GM19099 (cell line): ENCODE results near the gene RPL39L.

Source experiments
- POLR2A ChIP-seq: IDR thresholded peaks from 3 replicates; pipeline ENCODE4 v1.6.1; 2011; ENCODE audit warnings: low read depth; ENCODE audit not compliant: insufficient read length; ENCODE audit errors: extremely low read depth

The RPL39L gene

DNA sequence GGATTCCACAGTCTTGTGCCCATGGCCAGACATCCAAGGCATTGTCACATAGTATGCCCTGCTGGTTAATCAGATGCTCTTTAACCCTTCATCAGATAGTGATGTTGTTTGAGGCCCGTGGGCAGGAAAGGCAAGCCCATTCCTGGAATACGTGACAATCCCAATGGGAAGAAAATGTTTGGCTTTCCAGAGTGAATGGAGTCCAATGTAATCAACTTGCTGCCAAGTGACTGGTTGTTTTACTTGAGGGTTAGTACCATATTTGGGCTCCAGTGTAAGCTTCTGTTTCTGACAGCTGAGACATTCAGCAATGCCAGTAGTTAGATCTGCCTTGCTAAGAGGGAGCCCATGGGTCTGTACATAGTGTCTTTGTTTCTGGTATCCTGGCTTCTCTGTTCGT, 31.3 kb downstream of the RPL39L start:
- TF ChIP-seq POLR2A: no peak

DNA sequence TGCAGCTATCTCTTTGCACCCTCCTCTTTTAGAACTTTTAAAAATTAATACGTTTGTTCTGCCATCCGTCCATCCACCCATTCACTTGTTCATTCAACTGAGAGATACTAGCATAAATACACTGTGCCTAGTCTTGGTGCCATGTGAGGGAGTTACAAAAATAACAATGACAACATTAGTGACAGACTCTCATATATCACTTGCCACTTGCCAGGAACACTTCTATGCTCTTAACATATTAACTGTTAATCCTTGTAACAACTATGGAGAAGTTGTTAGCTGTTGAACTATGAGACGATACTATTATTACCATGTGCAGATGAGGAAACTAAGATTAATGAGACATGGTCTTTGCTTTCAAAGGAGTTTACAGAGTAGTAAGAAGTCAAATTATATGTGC, 33.6 kb downstream of the RPL39L start:
- TF ChIP-seq POLR2A: no peak

DNA sequence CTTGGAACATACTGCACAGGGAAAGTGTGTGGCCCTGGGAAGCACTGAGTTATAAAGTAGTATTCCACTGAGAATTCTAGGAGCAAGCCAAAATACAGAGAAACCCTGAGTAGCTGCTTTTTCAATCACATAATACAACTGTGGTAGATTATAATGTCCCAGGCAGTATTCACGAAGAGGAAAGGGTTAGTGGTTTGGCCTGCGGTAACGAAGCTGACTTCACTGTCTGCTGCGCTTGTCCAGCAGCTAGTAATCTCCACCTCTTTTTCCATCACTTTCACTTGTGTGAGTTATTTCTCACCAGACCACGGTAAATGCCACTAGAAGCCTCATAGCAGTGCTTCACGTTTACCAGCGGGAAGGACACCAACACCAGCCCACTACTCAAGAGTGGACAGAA, 34.4 kb downstream of the RPL39L start:
- TF ChIP-seq POLR2A: no peak

DNA sequence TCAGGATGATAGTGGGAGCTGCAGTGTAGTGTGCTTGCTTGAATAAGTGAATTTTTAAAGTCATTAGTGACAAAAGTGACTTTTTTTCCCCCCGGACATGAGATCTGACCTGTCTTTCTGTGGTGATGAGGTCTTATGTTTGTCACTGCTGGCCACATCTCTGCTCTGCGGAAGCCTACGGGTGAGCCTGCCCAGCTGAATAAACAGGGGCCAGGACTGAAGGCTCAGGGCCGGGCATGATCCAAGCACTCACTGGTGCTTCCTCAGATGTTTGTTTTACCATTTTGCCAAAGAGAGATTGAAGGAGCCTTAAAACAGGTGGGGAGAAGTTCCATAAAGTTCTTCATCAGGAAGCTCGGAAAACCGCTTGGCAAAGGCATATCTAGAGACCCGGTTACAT, 35.0 kb downstream of the RPL39L start:
- TF ChIP-seq POLR2A: no peak

DNA sequence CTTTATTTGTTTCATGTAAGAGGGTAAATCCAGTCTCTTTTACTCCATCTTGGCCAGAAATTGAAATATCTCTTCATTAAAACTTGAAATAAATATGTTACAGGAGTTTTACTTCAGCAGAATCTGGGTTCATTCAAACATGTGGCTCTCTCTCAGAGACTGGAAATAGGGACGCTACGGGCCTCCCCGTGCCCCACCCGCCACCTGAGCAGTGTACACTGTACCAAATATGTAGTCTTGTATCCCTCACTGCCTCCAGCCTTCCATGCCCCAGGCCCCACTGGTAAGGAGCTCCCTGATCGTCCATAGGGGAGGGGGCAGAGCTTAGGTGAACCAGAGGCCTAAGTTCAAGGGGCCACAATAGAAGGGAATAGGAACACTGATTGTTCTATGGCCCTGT, 36.0 kb downstream of the RPL39L start:
- no peak for TF ChIP-seq POLR2A

DNA sequence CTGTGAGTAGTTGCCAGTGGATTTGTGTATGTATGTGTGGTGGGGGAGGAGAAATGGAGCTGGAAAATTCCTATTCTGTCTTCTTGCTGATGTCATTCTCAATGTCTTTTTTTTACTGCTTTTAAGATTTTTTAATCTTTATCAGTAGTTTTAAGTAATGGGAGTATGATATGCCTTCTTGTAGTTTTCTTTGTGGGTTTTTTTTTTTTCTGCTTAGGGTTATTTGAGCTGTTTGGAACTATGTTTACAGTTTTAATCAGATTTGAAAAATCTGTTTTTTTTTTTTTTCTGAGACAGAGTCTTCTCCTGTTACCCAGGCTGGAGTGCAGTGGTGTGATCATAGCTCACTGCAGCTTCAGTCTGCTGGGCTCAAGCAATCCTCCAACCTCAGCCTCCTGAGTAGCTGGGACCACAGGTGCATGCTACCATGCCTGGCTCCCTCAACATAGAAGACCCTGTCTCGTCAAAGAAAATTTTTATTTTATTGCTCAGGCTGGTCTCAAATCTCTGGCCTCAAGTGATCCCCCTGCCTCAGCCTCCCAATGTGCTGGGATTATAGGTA, 37.1 kb downstream of the RPL39L start:
- no peak for TF ChIP-seq POLR2A

DNA sequence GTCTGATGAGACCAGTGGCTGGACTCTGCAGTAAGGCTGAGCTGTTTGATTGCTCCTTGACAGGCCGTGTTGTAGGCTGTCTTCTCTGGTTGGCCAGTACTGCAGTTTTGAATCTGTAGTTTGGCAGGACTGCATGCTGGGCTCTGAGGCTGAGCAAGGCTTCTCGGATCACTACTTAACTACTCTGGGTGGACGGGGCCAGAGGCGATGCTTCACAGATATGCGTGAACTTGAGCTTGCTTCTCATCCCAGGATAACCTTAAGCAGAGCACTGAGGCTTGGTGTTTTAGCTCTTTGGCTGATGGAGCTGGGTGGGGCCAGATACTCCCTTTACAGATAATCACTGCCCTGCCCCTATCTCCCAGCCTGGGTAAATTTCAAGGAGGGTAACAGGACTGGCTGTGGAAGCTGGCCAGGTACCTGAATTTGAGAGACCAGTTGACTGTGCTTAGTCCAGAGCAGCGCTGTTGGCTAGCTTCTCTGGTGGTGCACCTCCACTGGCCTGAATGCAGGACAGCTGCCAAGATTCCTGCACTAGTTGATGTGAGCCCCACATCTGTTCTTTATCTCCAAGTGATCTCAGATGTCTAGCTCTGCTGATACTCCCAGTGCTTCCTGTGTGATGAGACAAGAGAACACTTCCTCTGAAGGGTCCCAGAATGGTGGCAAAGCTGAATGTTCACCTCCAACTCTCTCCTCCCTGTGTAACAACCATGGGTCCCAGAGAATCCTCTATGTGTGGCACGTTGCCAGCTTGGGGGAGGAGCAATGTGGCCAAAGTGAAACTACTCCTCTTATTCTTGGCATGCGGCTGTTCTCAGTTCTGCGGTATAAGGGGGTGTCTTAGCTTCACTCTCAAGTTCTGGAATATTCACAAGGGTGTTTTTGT, 37.9 kb downstream of the RPL39L start:
- no peak for TF ChIP-seq POLR2A

DNA sequence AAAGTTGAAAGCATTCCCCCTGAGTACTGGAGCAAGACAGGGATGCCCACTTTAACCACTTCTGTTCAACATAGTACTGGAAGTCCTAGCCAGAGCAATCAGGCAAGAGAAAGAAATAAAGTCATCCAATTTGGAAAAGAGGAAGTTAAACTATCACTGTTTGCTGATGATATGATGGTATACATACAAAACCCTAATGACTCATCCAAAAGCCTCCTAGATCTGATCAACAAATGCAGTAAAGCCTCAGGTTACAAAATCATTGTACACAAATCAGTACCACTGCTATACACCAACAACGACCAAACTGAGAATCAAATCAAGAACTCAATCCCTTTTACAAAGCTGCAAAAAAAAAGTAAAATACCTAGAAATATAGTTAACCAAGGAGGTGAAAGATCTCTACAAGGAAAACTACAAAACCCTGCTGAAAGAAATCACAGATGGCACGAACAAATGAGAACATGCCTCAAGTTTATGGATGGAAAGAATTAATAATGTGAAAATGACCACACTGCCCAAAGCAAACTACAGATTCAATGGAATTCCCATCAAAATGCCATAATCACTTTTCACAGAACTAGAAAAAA, 40.3 kb downstream of the RPL39L start:
- no peak for TF ChIP-seq POLR2A

DNA sequence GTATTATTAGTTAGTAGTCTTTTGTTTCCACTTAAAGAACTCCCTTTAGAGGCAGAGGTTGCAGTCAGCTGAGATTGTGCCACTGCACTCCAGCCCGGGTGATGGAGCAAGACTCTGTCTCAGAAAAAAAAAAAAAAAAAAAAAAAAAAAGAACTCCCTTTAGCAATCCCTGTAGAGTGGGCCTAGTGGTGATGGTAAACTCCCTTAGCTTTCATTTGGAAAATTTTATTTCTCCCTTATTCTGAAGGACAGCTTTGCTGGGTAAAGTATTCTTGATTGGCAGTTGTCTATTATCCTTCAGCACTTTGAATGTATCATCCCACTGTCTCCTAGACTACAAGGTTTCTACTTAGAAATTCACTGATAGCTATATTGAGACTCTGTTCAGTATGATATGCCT, 46.0 kb downstream of the RPL39L start:
- no peak for TF ChIP-seq POLR2A

DNA sequence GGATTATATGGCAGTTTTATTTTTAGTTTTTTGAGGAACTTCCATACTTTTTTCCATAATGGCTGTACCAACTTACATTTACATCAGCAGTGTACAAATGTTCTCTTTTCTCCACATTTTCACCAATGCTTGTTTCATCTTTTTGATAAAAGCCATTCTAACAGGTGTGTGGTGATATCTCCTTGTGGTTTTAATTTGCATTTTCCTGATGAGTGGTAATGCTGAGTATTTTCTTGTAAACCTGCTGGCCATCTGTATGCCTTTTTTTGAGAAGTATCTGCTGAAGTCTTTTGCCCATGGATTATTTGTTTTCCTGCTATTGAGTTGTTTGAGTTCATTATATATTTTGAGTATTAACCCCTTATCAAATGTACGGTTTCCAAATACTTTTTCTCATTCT, 50.6 kb downstream of the RPL39L start:
- no peak for TF ChIP-seq POLR2A

DNA sequence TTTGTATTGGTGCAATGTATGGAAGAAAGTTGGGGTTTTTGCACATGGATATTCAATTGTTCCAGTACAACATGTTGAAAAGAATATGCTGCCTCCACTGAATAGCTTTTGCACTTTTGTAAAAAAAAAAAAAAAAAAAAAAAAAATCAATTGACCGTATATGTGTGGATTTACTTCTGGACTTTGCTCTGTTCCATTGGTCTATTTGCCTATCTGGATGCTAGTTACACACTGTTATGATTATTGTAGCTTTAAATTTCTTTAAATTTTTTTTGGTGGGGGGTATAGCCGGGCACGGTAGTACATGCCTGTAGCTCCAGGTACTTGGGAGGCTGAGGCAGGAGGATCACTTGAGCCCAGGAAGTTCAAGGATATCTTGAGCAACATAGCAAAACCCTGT, 52.5 kb downstream of the RPL39L start:
- no peak for TF ChIP-seq POLR2A

DNA sequence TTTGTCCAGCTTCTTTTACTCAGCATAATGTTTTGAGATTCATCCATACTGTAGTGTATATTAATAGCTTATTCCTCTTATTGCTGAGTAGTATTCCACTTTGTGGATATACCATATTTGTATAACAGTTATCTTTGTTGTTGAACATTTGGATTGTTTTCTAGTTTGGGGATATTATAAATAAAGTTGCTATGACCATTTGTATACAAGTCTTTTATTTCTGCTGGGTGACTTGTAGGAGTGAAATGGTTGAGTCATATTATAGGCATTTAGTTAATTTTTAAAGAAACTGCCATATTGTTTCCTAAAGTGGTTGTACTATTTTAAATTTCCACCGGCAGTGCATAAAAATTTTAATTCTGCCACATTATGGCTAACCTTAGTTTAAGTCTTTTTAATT, 53.4 kb downstream of the RPL39L start:
- no peak for TF ChIP-seq POLR2A

DNA sequence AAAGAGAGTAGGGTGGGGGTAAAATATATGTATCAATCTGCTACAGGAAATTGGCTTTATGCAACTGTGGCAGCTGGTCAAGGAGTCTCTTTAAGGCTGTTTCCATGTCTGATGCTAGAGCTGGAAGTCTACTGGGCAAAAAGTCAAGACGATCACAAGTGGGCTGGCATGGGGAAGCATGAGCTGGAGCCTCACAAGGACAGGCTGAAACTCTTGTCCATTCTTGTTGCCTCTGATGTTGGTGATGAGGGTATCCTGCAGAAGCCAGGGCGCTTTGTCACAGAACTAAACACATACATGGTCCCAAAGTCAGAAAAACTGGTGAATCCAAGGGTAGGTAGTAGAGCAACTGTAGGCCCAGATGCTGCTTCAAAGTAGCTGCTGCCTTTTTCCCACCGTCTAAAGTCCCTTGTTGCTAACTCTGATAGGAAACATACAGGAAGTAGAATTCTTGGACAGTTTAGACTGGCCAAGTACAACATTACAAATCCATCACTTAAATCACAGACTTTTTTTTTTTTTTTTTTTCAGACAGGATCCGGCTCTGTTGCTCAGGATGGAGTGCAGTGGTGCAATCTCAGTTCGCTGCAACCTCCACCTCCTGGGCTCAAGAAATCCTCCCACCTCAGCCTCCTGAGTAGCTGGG, 54.2 kb downstream of the RPL39L start:
- TF ChIP-seq POLR2A: no peak

DNA sequence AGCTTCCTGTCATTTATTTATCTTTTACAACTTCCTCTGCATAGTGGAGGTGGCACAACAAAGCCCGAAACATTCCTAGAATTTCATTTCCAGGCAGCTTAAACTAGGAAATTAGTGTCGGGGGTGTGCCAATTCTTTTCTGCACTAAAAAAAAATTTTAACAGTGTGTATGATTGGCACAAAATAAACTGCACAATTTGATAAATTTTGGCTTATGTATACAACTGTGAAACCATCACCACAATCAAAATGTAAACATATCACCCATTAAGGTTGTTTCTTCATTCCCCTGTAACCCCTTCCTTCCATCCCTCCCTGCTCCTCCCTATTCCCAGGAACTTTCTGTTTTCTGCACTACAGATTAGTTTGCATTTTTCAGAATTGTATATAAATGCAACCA, 54.7 kb downstream of the RPL39L start:
- TF ChIP-seq POLR2A: no peak

DNA sequence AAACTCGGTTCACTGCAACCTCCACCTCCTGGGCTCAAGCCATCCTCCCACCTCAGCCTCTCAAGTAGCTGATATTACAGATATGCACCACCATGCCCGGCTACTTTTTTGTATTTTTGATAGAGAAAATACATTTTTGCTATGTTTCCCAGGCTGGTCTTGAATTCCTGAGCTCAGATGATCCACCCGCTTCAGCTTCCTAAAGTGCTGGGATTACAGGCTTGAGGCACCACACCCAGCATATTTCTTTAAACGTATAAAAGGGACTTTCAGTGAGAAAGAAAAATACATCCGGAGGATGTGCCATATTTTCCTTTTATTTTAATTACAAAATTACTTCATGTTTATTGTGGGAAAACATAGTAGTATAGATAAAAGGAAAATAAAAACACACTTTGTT, 55.2 kb downstream of the RPL39L start:
- TF ChIP-seq POLR2A: no peak

DNA sequence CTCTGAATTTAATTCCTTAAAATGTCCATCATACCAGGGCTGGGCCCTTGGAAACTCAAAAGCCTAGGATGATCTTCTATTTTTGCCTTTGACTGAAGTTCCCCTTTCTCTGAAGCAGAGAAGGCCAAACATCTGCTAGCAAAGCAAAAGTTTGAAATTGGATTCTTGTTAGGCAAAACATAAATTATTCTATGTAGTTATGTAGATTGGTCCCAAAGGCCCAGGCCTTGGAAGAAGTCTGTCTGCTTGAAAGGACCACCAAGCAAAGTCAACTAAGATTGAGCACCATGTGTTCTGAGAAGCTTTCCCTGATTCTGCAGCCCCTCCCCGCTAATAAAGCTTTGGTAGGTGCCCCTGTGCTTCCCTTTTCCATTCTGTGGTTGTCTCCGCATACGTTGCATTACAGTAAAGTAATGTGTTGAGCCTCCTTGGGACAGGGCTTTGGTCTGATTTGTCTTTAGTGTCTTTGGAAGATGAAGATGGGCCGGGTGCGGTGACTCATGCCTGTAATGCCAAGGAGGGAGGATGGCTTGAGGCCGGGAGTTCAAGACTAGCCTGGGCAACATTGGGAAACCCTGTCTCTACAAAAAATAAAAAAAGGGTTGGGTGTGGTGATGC, 56.4 kb downstream of the RPL39L start:
- no peak for TF ChIP-seq POLR2A

DNA sequence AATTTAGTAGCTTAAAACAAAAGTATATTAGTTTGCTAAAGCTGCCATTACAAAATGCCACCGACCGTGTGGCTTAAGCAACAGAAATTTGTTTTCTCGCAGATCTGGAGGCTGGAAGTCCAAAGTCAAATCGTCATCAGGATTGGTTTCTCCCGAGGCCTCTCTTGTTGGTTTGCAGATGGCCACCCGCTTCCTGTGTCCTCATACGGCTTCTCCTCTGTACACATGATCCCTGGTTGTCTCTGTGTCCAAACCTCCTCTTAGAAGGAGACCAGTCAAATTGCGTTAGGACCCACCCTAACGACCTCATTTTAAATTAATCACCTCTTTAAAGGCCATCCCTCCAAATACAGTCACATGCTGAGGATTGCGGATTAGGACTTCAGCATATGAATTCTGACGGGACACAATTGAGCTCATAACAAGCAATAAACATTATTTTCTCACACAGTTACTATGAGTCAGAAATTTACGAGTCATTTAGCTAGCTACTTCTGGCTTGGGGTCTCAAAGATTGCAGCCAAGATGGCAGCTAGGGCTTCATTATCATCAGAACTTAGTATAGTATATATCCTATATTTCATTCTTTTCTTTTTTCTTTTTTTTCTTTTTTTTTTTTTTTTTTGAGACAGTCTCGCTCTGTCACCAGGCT, 58.4 kb downstream of the RPL39L start:
- no peak for TF ChIP-seq POLR2A
